ENCODE measurements around the gene NBEA. TPM values are rescaled to one million over a fixed set of nuclear protein-coding genes. Genes with fewer than 3 reads are reported as not detected.

The NBEA gene
- total RNA-seq, 1 experiment from 2014 or later, result 3.3 TPM

DNA sequence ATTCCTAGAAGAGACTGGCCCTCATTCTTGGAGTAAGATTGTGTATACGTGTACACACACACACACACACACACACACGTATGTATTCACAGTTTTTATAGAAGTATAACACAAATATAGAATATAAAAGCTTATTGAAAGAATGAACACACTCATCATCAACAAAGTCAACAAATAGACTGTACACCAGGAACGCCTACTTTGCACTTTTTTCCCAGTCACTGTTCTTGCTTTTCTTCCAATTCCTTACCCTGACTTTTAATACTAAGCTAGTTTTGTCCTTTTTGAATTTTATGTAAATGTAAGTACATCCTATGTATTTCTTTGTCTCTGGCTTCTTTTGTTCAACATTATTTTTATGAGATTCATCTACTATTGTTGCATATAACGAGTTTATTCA is 269.9 kb downstream of the NBEA start:
- no TSS peak for BruUV-seq (replicated peaks)
- TF ChIP-seq, protein P1, sequence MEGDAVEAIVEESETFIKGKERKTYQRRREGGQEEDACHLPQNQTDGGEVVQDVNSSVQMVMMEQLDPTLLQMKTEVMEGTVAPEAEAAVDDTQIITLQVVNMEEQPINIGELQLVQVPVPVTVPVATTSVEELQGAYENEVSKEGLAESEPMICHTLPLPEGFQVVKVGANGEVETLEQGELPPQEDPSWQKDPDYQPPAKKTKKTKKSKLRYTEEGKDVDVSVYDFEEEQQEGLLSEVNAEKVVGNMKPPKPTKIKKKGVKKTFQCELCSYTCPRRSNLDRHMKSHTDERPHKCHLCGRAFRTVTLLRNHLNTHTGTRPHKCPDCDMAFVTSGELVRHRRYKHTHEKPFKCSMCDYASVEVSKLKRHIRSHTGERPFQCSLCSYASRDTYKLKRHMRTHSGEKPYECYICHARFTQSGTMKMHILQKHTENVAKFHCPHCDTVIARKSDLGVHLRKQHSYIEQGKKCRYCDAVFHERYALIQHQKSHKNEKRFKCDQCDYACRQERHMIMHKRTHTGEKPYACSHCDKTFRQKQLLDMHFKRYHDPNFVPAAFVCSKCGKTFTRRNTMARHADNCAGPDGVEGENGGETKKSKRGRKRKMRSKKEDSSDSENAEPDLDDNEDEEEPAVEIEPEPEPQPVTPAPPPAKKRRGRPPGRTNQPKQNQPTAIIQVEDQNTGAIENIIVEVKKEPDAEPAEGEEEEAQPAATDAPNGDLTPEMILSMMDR (IDR thresholded peaks at IDR 0.05), result no peak
- no peak for TF ChIP-seq TCF7L2 (IDR thresholded peaks at IDR 0.05; ENCODE audit: low read depth, low read length)
- Histone ChIP-seq H3K27ac (ENCODE audit: low read length) (no peak overlapping the region), H3K9me3 (ENCODE audit: control insufficient read depth, insufficient read depth, low read depth, low read length) (no peaks in the 10 kb centered on the region), H3K4me3 (ENCODE audit: low read depth in 2 of 2, low read length in 2 of 2) (no peak overlapping the region), H3K27me3 (ENCODE audit: control insufficient read depth, insufficient read depth, low read length) (no peaks in the 10 kb centered on the region), H3K36me3 (ENCODE audit: control insufficient read depth, insufficient read depth, low read length) (no peaks in the 10 kb centered on the region), H3K4me1 (ENCODE audit: control insufficient read depth, insufficient read depth, low read length) (no peaks in the 10 kb centered on the region)
- DNase-seq (ENCODE audit: low read depth, low spot score) (no peak), ATAC-seq (no peak)
- POLR2A ChIA-PET, result no interaction called here
- CTCF ChIA-PET, result no interaction called here
- in situ Hi-C loops (cut with HindIII; ENCODE audit: low pct_unique_long_range_greater_than_20kb, low sequenced_read_pairs), result no loop called here
- intact Hi-C loops (cut with micrococcal nuclease; ENCODE audit: unreplicated experiment), result loop anchor here (10.0 kb wide), 1 partner anchor 513 kb away; no protein-coding TSS in a partner anchor

DNA sequence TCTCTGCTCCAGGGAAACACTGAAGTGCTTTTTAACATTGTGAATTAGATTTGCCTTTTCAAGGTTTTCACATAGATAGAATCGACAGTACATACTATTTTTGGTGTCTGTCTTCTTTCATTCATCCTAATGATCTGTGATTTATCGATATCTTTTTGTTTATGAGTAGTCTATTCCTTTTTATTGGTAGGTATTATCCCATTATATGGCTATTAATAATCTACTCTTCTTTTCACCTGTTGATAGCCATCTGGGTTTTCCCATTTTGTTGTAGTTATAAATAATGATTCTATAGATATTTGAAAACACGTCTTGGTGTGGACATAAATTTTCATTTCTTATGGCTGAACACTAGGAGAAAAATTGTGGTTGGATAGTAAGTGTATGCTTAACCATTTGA is 271.8 kb downstream of the NBEA start:
- CTCF ChIA-PET, result no interaction called here
- BruUV-seq (replicated peaks), result no TSS peak
- no peaks in the 10 kb centered on the region for H3K4me1 ChIP-seq (ENCODE audit: control insufficient read depth, insufficient read depth, low read length)
- H3K27ac ChIP-seq (ENCODE audit: low read length), result no peak overlapping the region
- TF ChIP-seq POLR2AphosphoS5 (IDR thresholded peaks at IDR 0.05; ENCODE audit: low read depth, low read length), result no peak
- TF ChIP-seq, protein P1 (IDR thresholded peaks at IDR 0.05), result no peak
- TF ChIP-seq, protein P2, sequence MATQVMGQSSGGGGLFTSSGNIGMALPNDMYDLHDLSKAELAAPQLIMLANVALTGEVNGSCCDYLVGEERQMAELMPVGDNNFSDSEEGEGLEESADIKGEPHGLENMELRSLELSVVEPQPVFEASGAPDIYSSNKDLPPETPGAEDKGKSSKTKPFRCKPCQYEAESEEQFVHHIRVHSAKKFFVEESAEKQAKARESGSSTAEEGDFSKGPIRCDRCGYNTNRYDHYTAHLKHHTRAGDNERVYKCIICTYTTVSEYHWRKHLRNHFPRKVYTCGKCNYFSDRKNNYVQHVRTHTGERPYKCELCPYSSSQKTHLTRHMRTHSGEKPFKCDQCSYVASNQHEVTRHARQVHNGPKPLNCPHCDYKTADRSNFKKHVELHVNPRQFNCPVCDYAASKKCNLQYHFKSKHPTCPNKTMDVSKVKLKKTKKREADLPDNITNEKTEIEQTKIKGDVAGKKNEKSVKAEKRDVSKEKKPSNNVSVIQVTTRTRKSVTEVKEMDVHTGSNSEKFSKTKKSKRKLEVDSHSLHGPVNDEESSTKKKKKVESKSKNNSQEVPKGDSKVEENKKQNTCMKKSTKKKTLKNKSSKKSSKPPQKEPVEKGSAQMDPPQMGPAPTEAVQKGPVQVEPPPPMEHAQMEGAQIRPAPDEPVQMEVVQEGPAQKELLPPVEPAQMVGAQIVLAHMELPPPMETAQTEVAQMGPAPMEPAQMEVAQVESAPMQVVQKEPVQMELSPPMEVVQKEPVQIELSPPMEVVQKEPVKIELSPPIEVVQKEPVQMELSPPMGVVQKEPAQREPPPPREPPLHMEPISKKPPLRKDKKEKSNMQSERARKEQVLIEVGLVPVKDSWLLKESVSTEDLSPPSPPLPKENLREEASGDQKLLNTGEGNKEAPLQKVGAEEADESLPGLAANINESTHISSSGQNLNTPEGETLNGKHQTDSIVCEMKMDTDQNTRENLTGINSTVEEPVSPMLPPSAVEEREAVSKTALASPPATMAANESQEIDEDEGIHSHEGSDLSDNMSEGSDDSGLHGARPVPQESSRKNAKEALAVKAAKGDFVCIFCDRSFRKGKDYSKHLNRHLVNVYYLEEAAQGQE (IDR thresholded peaks at IDR 0.05; ENCODE audit: insufficient read depth in 1 of 2, low read depth in 2 of 2, low read length in 1 of 2), result no peak
- no peak for TF ChIP-seq TCF7L2 (IDR thresholded peaks at IDR 0.05; ENCODE audit: low read depth, low read length)
- TF ChIP-seq SIN3A (IDR thresholded peaks at IDR 0.05; ENCODE audit: borderline replicate concordance, insufficient read depth, low read depth, low read length), result no peak
- POLR2A ChIA-PET, result no interaction called here
- no peak for ATAC-seq
- no peaks in the 10 kb centered on the region for H3K9me3 ChIP-seq (ENCODE audit: control insufficient read depth, insufficient read depth, low read depth, low read length)
- H3K4me3 ChIP-seq (ENCODE audit: low read depth in 2 of 2, low read length in 2 of 2), result no peak overlapping the region
- no peaks in the 10 kb centered on the region for H3K36me3 ChIP-seq (ENCODE audit: control insufficient read depth, insufficient read depth, low read length)
- intact Hi-C loops (cut with micrococcal nuclease; ENCODE audit: unreplicated experiment) (loop anchor here (10.0 kb wide), 1 partner anchor 511 kb away; no protein-coding TSS in a partner anchor), in situ Hi-C loops (cut with HindIII; ENCODE audit: low pct_unique_long_range_greater_than_20kb, low sequenced_read_pairs) (no loop called here)
- no peak for DNase-seq (ENCODE audit: low read depth, low spot score)
- no peaks in the 10 kb centered on the region for H3K27me3 ChIP-seq (ENCODE audit: control insufficient read depth, insufficient read depth, low read length)
